HG02970 (cell line): ENCODE data around the gene ABCB4.

Experiments
- ATAC-seq: cut with Tn5 transposase; IDR thresholded peaks from one replicate; pipeline ENCODE4 v1.9.1; 2021; ENCODE audit warnings: mild to moderate bottlenecking, moderate library complexity, moderate number of reproducible peaks; ENCODE audit not compliant: unreplicated experiment, low FRiP score

The ABCB4 gene

DNA sequence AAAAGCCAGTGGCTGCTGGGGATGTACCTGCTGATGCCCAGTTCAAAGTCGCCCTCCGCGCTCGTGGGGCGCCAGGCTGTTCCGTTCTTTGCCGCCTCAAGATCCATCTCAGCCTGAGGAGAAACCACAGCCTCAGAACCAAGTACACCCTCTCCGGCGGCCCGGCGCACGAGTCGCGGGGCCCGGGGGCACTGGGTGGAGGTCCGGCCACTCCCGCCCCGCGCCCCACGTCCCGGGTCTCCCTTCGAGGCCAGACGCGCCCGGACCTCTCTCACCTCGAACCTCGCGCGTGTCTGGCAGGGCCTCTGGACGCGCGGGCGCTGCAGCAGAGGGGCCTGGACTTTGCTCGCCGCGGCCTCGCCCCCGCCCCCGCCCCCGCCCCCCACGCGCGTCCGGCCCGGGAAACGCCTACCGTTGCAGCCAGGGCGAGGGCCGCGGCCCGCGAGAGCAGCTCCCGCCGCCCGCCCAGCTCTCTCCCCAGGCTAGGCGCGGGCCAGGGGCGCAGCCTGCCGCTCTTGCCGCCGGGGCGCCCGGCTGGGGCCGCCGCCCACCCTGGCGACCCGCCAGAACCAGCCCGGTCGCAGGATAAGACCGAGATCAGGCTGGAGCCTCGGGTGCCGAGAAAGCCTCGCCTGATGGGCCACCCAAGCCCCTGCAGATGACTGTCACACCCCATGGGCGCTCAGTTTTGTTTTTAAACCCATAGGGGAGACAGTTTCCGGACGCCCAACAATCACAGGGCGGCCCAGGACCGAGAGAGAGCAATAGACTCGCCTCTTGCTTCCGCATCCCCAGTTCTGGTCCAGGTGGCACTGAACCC is at the start of gene ABCB4:
TSS of gene ABCB4 (minus strand) at position 322 of the 820 bp plus-strand sequence. CDS start at position 107, 215 bp downstream.
- ATAC-seq, result peak; percentile 10

DNA sequence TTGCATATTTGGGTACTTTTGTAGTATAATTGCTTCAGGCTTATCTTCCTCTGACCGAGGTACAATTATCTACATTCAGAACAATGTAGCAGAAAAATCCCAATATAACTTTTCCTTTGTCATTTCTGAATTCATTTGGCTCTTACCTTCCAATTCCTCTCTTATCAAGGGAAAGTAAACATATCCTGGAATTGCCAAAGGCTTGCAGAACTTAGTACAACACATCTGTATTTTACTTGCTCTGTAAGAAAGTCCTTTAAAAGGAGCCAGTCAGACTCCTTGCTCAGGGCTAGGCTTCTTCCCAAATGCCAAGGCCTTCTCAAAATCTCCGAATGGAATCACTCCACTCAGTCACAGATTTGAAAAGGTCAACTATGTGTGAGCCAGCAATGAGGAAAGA is 43.3 kb upstream of the ABCB4 start:
- no peak for ATAC-seq

DNA sequence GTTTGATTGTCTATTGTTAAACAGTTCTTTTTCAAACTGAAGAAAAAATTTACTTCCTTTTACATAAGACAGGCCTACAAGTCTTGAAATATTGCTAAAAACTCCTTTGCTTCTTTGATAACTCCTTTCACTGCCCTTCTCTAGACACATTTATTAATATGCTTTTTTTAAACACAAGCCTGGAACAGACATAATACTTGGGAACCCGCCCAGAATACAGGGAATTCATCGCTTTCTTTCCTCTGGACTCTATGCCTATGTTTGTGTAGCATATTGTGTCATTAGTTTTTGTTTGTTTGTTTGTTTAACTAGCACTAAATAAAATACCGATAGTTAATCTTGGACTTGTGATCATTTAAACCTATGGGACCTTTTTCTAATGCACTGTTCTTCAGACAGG is 42.4 kb upstream of the ABCB4 start:
- no peak for ATAC-seq

DNA sequence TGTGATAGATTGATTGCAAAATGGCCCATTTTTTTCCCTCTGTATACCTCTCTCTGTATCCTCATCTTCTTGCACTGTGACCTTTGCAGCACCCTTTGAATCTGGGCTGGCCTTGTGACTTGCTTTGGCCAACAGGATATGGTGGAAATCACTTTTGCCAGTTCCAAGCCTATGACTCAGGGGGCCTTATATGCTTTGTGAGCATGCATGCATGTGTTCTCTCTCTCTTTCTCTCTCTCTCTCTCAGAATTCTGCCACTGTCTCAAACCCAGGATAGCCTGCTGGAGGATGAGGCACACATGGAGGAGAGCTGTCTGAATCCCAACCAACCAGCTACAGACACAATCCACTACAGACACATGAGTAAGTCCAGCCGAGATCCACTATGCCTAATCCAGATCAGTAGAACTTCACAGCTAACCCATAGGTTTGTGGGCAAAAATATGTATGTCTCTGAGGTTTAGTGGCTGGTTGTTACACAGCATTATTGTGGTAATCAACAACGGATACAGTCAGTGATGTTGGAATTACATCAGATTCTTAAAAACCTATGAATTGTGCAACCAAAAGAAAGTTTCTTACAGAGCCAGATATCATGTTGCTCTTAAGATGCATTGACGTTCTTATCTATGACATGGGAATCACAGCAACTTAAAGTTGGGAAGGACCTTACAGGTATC is 41.8 kb upstream of the ABCB4 start:
- no peak for ATAC-seq

DNA sequence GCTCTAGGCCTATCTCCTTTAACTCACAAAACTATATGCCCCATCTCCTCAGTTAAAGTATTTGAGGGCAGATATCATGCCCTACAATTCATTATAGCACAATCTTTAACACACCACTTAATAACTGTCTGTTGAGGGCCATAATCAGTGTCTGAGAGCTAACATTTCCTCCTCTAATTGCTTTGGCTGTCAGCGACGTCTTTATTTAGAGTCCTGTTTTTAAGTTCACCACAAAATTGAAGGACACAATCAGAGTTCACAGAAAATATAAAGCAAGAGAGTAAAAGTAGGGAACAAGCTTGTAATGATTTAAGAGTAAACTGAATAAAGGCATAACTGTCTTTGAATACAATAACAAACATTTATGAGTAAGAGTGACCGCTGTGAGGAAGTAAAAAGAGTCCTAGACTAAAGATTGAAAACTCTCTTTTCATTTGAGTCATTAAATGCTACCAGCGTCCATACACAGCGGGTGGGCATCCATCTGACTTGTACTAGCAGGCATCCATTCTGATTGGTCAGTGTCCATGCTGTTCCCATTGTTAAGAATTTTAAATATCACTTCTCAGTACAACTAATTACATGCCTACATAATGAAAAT is 38.4 kb upstream of the ABCB4 start:
- no peak for ATAC-seq

DNA sequence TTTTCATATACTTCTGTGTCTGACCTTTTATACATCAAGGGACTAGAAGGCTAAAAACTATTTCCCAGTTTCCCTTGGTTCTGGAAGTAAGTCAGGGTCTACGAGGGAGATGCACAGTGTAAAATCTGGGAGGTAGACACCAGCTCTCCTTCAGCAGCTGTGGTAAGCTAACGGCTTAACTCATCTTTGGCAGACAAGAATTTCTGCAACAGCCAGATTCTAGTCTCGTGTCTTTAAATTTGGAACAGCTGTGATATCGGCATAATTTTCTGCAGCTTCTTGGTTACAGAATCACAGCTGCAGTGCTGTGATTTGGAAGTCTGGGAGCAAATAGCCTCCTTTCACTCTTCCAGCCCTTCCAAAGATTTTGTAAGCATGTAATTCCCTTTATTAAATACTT is 37.4 kb upstream of the ABCB4 start:
- no peak for ATAC-seq

DNA sequence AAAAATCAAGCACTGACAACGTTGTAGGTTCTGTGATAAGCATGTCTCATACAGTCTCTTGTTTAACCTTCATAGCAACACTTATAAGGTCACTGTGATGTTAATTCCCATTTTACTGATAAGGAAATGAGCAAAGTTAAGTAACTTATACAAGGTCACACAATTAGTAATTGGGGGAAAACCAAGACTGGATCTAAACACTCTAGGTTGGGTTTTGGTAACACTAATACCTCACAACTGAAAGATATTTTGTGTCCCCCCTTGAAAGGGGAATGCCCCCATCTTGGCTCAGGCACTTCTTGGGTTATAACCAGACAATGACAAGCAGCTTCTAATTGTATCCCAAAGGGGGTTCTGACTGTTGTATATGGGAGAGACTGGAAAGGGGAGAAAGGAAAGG is 36.0 kb upstream of the ABCB4 start:
- no peak for ATAC-seq

DNA sequence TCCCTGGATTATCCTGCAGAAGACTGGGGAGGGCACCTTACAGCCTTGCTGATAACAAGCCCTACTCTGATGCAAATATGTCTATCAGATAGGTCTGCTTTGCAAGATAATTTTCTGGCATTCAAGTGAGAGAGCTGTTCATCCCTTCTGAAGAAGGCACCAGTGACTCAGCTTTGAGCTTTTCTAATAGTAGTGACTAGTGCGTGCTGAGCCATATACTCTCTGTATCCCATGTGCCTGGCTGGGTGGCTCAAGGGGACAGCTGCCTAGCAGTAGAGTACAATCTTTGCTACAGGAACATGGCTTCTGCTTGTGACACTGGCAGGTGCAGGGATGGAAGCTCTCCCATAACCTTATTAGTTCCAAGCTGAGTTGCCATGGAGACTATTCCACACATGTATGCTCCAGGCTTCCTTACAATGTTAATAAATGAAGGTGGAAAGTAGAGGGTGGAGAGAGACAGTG is 35.0 kb upstream of the ABCB4 start:
- no peak for ATAC-seq

DNA sequence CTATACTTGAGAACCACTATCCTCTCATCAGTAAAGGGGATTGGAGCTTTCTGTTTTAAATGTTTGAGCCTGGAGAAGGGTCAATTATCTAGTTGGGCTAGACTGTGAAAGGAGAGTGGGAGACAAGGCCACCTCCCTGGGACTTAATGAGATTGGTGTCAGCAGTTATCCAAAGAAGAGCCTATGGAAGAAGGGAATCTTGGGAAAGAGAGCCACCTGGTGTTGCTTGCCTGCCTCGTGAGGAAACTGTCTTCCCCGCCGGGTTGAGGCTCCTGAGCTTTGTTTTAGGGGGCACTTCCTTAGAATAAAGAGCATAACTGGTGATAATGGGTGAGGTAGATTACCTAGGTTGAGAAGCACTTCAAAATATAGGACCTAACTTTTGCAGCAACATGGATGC is 32.0 kb upstream of the ABCB4 start:
- no peak for ATAC-seq

DNA sequence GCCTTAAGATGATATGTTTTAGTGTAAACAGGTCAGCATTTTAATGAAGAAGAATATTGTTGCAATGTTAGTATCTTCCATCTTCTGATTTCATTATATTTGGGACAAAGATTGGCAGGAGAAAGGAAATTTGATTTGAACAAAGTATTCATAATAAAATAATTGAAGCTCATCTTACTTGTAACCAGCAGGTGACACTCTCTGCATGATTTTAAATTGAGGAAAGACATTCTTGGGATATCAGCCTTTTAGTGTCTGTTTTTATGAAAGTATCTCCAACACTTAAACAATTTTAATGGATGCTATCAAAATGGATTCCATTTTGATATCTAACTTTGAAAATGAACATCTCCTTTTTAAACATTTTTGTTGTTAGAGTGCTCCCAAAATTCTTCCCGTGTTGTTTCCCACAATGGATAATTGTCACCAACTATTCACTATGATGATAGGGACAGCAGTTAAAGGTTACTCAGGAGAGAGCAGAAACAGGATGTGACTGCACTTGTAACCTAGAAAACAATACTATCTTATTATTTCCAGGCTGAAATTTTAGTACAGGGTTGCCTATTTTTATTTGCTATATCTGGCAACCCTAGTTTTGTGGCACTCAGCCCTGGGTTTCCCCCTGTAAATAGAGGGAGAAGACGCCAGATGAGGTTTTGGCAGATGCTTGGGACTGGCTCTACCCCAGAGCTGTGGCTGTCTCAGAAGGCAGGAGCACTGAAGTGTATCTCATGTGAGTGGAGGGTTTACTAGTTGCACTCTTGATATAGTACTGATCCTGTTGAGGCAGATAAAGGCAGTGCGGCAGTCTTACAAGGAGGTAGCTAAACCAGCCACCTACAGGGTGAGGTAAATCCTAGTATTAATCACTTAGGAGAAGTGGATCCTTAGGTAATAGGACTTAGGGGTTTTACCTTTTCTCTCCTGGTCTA is 31.0 kb upstream of the ABCB4 start:
- ATAC-seq, result no peak

DNA sequence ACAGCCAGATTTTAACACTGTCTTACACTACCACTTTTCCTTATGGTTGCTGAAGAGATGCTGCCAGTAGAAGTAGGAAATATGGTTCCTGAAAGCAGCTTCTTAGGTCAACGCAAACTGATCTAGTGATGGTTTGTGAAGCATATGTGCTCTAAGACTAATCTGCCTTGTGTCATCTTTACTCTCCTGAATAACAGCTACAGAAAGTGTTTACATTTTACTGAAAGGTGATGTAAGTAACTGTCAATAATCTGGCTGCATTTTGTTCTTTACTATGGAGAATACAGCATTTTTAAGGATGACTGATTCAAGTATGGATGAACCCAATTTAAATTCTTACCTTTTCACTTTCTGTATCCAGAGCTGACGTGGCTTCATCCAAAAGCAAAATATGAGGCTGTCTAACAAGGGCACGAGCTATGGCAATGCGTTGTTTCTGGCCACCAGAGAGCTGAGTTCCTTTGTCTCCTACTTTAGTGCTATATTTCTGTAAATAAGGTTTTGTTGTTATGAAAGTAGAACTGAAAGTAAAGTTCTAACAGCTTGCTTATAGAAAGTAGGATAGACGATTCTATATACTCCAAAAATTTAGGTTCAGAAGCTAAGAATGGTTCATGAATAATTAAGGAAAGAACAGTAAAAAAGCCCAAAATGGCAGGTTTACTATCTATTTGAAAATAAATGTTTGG is 30.2 kb upstream of the ABCB4 start:
- no peak for ATAC-seq

DNA sequence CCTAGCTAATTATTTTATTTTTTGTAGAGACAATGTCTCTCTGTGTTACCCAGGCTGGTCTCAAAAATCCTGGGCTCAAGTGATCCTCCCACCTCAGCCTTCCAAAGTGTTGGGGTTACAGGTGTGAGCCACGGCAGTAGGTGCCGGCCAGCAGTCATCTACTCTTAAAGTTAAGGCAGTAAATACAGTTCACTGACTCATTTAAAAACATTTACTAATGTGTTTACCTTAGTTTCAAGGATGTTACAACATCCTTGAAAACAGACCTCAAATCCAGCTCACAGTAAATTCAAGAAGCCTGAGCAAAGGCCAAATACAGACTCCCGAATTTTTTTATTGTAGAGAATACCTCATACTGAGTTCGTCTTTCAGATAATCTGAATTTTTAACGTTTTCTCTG is 29.6 kb upstream of the ABCB4 start:
- ATAC-seq, result no peak

DNA sequence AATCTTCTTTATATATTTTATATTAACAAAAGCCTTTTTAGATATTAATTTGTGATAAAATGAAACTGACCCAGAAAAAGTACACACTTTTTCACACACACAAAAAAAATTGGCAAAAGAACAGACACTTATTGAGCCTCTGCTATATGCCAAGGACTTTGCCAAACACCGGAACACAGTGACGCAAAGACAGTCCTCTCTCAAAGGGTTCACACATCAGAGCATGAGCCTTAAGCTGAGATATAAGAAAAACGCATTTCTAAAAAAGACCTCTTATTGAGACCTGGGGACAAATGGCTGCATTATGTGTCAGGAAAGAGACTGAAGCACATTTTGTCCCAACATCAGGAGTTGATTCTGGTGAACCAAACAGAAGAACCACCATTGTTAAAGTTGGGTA is 24.0 kb upstream of the ABCB4 start:
- ATAC-seq, result no peak

DNA sequence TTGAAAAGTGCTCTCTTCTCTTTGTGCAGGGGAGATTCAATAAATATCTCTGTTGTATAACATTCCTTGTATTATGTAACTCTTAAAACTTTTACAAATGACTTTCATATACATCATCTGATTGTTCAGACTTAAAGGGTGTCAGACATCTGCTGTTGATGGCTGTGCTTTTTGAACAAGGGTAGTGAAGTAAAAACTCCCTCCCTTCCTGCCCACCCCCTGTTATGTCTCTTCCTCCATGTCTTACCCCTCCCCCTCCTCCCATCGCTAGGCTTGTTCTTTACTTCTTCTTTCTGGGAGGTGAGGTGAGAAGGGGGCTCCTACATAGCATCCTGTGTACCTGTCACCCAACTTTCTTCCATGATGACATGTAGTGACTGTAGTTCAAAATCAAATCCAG is 23.4 kb upstream of the ABCB4 start:
- ATAC-seq, result no peak

DNA sequence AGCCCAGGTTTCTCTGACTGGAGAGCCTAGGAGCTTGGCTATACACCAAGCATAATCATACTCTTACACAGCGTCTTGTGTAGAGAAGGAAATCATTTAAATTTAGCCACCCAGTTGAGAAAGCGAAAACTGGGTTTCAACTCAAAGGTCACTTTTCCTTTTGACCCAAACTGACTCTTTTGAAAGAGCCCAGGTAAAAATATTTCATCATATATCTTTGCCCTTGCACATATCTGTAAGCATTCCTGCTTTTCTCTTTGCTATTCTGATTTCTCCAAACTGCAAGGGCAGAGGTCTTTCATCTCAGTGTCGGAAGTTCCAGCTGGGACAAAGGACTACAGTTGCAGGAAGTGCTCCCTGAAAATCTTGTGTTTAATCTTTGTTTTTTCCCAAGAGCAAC is 22.0 kb upstream of the ABCB4 start:
- no peak for ATAC-seq

DNA sequence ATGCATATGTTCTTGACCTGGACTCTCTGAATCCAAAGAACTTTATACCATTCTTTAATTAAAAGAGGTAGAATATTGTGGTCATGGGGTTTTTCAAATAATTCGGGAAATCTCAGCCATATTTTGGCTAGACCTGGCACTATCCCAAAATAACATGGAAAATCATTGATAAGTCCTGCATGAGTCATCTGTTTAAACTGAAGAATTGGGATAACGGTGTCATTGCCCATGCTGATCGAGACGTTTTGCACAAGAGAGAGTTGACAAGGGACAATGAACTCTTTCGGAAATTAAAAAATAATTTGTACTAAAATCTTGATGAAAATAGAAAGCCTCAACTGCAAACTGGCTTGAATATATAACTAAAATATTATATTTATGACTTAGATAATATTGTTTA is 19.9 kb upstream of the ABCB4 start:
- ATAC-seq, result no peak

DNA sequence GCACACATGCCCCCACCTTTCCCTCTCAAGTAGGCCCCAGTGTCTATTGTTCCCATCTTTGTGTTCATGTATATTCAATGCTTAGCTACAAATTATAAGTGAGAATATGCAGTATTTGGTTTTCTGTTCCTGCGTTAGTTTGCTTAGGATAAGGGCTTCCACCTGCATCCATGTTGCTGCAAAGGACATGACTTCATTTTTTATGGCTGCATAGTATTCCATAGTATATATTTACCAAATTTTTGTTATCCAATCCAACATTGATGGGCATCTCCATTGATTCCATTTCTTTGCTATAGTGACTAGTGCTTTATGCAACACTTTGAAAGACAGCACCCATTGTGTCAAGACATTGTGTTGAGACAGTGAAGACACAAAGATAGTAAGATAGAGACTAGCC is 19.0 kb upstream of the ABCB4 start:
- no peak for ATAC-seq

DNA sequence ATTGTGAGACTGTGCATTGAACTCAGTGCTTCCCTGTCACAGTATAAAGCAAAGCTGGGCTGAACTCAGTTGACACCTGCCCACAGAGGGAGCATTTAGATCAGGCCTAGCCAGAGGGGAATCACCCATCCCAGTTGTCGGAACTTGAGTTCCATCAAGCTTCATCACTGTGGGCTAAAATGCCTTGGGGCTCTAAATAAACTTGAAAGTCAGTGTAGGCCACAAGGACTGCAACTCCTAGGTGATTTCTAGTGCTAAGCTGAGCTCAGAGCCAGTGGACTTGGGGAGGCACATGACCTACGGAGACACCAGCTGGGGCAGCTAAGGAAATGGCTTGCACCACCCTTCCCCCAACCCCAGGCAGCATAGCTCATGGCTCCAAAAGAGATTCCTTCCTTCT is 7.7 kb upstream of the ABCB4 start:
- no peak for ATAC-seq

DNA sequence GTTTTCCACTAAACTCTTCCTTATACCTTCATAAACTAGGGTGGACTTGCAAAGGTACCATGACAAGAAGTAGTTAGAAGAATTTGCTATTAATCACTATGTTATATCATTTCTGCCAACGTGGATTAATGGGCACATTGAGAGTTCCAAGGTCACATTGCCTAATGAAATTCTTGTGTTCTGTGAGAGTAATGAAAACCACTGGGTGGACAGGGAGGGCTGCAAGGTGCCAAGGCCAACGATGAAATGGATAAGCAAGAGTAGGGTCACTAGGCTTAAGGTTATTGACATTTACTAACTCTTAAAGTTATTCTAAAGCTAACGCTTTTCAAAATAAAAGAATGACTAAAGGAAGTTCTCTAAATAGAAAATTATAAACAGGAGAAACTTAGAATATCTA is 6.6 kb upstream of the ABCB4 start:
- ATAC-seq, result no peak

DNA sequence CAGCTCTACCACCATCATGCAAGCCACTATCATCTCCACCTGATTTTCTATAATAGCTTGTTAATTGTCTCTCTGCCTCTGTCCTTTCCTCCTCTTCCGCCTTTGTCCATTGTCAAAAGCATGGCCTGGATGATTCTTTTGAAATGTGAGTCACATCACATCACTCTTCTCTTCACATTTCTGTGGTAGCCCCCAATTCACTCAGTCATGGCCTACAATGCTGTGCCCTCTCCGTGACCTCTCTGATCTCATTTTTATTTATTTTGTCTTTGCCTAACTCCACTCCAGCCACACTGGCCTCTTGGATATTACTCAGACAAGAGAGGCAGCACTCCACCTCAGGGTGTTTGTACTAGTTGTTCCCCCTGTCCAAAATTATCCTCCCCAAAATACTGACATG is 4.9 kb upstream of the ABCB4 start:
- no peak for ATAC-seq
